Muscle of arm (tissue), 12 donors: Measurements from ENCODE around the gene TSPAN6. TPM values are rescaled to one million over a fixed set of nuclear protein-coding genes. Genes with fewer than 3 reads are reported as not detected.

Experiments
- DNase-seq: peaks from one replicate; pipeline ENCODE4 v3.0.0-alpha.2; 2013
- polyA plus RNA-seq, 12 donors: library from polyadenylated mRNA; unstranded; fragments of 120-200 nt; gene quantifications; one replicate each; pipeline ENCODE4 v1.2.1, GENCODE V29; 2013; ENCODE audit not compliant: insufficient read length in 12 of 12

TSPAN6 gene
- polyA plus RNA-seq, 12 donors = 23.6 to 42.8 (median 32.8) TPM; not detected in 1

DNA sequence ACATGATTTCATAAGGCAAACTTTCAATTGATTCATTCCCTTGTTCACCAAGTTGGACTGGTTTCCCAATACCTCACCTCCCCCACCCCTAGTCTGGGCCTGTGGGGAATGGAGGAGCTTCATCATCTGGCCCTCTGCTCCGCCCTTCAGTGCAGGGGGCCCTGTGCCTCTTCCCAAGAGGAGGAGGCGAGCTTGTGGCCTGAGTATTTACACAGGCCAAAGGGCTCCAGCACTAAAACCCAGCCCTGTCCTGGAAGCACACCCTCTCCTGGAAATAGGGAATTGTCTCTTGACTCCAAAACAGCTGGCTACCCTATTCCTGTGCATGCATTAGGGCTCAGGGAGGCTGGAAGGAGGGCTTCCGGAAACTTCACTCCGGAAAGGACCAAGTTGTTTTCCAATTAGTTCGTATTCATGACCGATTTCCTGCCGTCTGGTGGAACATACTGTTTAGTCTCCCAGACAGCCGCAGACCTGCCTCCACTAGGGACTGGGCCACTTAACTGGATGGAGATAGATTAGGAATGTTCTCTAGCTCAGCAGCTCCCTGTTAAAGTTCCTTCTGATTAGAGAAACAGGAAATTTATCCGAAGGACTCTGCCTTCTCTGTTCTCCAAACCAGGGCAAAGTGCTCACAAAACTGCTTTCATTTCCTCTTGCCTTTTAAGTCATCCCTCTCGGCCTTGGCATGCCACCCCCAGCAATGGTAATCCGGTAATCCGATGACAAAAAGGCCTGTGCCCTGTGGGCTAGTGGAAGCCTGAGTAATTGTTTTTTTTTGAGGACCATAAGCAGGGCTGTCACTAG, 13.1 kb upstream of the TSPAN6 start:
- peak; percentile 71 for DNase-seq

DNA sequence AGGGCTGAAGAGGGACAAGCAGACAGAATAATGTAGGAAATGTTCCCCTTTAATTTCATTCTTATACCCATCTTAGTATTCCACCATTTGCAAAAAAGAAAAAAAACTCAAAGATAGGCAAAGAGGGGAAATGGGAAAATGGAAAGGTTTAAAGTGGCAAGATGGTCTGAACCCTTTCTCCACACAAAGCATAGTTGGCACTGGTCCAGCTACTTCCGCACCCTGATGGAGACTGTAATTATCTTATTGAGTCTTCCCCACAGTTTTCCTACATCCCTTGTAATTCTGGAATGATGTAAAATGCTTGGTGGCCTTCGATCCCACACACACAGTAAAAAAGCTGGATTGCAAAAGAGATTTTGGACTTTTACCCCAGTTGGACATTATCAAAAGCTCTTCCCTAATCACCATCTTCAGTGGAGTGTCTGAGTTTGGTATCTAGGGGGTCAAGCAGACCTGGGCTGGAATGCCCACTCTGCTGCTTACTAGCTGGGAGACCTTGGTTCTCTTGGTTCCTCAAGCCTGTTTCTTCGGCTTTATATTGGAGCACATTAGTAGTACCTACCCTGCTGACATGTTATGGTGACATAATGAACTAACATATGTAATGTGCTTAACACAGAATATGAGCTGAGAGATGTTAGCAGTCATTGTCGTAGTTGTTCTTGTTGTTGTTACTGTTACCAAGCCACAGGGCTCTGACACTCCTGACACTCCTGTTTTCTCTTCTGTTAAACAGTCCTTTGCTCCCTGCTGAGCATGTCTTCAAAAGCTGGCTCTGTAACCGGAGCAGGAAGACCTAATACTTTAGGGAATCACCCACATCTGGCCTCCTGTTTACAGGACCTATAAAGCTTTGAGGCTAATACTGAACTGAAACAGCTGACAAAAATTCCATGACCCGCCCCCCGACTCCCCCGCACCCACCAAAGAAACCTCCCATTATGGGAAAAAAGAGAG, 12.1 kb upstream of the TSPAN6 start:
- DNase-seq = peak; percentile 68

DNA sequence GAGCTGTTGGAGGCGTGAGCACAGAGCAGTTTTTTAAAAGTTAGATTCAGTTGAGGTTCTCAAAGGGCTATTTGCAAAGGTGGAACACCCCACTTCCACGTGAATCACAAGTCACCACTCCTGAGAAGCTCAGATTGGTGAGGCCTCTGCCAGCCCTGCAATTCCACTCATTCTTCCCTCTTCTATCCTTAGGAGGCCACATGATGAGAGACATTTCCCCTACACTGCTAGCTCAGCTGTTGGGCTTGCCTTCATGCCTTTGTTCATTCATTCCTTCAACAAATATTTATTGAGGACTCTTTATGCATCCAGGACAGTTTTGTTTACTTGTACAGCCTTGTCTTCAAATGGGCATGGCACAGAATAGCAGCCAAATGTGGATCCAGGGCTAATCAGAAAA, 11.1 kb upstream of the TSPAN6 start:
- no peak for DNase-seq

DNA sequence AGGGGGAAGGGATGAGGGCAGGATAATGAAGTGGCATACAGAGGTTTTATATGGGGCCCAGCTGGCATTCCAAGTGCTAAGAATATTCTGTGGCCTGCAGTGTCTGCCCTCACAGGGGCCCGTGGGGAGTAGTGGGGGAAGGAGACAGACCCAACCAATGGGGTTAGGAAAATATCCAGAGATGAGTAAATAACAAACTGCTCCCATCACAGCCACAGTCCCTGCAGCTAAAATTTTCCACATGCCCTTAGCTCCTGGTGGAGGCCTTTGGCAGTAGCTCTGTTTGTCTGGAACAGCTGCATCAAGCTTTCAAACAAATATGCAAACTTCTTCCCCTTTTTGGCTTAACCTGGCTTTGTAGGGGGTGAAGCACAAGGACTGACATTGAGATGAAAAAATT, 10.5 kb upstream of the TSPAN6 start:
- no peak for DNase-seq

DNA sequence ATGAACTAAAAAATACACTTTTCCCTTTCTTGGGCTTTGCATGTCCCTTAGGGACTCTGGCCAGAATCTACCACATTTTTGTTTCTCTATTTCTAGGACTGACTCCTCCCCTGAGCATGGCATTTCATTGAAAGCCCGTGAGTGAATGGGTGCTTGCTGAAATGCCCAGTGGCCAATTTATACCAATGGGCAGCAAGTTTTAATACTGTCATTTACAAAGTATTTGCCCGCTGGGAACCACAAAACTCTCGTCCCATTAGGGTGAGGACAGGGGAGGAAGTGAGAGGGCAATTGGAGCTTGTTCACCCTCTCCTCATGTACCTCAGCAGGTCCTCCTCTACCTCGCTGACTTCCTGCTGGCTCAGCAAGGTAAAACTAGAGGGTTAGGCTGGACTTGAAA, 8.5 kb upstream of the TSPAN6 start:
- no peak for DNase-seq

DNA sequence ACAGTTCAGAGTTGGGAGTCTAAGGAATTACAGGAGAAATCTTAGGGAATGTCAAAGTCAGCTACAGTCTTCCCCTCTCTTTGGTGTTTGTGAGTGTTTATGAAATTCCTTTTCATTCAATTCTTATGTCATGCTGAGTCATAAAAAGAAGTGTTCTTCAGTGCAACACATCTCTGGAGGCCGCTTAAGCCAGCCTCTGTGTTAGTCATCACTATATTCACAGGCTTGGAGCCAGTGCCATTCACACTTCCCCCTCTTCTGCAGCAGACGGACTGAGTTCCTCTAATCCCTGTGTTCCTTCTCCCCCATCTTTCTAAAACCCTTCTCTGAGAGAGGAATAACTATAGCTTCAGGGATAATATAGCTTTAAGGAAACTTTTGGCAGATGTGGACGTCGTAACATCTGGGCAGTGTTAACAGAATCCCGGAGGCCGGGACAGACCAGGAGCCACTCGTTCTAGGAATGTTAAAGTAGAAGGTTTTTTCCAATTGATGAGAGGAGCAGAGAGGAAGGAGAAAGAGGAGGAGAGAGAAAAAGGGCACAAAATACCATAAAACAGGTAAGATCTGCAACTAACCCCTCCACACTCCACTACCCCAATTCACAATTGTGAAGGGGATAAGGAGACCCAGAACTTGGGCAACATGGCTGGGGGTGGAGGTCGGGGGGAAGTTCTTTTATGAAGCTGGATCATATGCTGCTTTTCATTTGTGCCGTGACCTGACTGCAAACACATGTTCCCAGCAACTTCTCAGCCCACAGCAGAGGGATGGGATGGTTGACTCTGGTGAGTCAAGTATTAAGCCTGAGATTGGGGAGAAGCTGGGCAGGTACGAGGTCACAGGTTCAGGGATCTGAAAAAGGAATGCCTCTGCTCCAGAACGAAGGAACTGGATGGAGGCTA, 7.6 kb upstream of the TSPAN6 start, which contains the start of gene SRPX2:
SRPX2 (plus strand) TSS at position 244 of the 905 bp plus-strand sequence. CDS start 2,124 bp downstream, outside the sequence.
- peak; percentile 62 for DNase-seq

DNA sequence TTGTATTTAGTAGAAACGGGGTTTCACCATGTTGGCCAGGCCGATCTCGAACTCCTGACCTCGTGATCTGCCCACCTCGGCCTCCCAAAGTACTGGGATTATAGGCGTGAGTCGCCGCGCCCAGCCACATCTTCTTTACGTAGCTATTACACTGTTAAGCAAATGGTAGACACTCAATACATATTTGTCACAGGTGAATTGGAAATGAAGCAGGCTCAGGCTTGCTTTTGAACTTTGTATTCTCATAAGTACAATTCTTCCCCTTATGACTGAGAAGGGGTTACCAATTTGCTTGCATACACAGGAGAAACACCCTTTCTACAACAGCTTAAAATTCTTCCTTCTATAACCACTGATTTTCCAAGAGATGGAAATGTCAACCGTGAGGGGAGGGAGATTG, 6.6 kb upstream of the TSPAN6 start:
- DNase-seq = no peak

DNA sequence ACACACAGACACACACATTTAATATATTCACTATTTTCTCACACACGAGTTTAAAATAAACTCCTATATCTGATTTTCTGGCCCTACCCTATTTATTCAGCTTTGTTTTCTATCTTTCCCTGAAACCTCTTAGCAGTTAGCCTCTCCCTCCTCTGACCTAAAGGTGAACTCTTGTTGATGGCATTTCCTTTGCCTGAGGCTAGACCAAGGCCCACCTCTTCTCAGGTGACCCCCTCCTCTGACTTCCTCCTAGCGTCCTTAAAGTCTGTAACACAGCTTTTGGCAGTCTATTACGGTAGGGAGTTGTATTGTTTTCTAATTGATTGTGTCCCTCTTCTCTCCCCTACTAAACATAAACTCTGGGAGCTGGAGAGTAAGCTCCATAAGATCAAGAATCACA, 5.7 kb upstream of the TSPAN6 start:
- DNase-seq = no peak

DNA sequence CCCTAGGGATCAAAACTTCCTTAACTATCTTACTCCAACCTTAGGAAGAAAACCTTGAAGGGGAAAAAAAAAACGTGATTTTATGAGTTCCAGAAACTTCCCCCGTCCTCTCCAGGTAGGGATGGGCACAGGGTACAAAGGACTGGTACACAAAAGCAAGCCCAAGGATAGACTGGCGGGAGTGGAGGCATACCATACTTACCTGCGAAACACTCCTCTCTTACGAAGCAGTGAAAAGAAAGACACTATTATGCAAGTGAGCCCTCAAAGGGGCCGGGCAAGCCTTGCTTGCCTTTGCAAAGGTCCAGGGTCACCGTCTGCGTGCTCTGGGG, 651 bp downstream of the TSPAN6 start:
- DNase-seq = no peak

DNA sequence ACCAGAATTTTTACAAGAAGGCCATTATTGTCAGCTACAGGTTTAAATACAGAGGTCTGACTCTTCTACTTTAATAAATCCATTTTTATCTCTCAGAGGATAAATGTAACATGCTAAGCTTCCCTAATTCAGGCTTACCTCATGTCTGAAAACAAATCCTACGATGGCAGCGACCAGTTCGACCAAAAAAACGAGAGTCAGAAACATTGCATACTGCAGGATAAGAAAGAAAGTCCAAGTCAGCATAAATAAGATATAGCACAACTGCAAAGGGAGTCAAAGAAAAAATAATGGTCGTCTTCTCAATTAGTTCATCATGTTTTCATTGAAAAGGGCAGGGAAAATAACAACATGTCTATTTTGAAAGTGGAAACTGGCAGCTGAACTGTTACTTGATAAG, 1.6 kb downstream of the TSPAN6 start:
- DNase-seq = no peak

DNA sequence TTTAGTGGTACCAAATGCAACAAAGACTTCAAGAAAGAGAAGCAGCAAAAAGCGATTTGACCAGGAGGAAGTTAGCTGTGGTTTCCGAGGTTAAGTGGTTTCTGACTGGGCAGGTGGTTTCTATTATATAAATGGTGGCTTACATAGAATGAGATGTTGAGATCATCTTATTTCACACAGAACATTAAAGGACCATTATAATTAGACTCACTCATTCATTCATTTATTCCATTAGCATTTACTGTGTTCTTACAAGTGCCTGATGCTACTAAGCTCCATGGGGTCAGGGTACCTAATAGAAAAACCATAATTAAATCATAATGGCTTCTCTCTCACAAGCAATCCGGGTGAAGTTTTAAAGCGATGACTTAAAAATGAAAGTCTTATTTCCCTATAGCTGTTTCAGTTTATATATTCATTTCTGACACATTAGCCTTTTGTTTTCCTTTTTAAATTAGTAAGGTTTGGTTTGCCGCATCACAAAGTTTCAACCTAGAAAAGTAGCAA, 10.6 kb downstream of the TSPAN6 start:
- no peak for DNase-seq

DNA sequence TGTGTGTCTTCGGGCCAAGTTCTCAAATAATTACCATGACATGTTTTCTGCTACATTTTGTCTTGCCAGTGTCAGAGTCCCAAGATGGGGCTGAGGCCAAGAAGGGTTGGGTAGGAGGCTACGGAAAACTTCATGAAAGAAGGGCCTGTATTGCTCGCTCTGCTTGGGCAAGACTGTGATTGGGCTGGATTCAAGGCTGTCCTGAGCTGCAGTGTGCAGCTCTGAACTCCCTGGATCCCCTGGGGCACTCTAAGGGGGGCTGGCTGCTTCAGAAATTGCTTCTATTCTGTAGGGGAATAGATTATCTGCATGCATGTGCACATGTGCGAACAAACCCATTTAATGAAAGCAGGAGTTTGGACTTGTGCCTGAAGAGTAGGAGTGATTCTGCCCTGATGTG, 13.6 kb downstream of the TSPAN6 start:
- DNase-seq = no peak

DNA sequence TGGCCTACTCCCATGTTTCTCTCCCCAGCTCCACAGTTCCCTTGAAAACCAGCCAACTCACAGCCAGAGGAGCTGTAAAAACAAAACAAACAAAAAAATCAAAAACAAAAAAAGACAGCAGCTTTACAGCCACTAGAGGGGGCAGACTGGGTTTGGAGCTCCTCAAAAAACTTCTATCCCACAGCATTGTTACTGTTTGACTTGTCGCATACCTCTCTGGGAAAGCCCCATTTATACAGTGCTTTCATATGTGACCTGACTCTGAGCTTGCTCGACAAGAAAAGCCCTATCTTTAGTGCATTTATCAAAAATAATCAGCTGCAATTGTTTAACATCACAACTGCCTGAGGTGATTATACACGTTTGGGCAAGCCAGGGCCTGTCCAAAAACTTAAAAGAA, 21.6 kb downstream of the TSPAN6 start:
- DNase-seq = peak; percentile 45

DNA sequence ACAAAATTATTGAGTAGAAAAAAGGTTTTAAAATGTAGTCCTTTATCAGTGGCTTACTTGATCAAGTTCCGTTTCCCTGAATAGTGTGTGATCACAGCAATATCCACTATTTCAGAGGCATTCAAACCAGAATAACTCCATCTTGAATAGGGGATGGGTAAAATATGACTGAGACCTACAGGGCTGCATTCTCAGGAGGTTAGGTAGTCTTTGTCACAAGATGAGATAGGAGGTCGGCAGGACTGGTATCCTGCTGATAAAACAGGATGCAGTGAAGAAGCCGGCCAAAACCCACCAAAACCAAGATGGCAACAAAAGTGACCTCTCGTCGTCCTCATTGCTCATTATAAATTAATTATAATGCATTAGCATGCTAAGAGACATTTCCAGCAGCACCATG, 24.7 kb downstream of the TSPAN6 start:
- no peak for DNase-seq

DNA sequence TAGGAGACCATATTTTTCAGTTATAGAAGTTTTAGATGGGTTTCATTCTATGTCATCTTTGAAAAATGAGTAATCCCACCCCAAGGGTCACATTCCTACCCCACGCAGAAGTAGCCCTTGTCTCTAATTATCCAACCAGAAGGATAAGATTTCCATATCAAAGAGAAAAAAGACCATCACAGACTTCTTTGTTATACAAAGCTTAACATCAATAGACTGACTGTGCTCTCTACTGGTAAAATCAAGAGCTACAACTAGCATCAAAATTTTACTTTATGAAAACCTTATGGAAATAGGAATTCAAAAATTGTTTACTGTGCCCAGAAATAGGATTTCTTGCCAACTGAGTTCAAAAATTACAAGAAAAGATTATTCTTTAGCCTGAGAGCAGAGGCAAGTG, 27.0 kb downstream of the TSPAN6 start:
- DNase-seq = no peak

DNA sequence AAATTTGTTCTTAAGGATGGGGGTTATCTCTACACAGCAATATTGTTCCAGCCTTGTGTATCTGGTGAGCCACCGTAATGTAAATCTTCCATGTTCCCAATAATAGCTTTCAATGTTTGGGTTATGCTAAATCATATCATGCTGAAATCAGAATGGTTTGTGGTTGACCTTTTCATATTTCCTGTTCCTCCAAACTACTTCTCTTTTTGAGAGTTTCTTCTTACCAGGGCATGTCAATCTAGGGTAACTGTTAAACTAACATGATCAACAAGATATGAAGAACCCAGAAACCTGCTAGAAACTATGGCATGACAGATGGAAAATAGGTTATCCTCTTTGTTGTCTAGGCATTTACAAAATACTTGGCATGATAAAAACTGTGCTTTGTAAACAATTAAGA, 29.9 kb downstream of the TSPAN6 start:
- DNase-seq = no peak

DNA sequence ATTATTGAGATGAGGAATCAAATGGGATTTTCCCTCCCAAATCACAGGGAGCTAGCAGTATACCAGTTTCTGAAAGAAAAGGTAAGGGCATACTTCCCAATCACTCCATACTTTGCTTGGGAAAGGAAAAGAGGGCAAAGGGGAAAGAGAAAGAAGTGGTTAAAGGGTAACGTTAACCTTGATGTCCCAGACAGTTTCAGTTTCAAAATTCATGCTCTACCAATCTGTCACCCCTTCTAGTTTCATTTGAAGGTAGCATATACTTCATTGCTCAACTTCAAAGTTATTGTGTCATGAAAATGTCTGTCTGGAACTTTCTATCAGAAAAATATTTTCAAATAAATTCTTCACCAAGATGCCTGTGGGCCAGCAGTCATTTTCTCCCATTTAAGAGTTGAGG, 35.8 kb downstream of the TSPAN6 start:
- no peak for DNase-seq

DNA sequence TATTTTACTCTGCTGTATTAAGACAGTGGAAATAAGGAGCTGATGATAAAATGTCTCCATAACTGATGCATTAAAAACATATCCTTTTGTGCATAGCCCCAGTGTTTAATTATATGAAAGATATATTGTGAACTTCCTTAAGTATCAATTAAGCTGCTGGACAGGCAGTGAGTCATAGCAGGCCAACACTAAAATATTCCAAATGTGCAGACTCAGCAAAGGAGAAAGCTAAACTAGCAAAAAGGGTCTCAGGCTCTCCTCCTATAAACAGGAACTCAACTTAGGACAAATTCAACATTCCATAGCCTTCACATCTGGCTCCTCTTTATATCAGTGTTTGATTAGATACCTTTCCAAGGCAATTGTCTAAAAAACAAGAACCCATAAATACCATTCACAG, 36.3 kb downstream of the TSPAN6 start:
- DNase-seq = no peak

DNA sequence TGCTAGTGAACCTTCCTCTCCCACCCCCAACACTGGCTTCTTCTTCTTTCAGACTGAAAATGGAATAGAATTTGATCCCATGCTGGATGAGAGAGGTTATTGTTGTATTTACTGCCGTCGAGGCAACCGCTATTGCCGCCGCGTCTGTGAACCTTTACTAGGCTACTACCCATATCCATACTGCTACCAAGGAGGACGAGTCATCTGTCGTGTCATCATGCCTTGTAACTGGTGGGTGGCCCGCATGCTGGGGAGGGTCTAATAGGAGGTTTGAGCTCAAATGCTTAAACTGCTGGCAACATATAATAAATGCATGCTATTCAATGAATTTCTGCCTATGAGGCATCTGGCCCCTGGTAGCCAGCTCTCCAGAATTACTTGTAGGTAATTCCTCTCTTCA, 37.1 kb downstream of the TSPAN6 start:
- DNase-seq = no peak

DNA sequence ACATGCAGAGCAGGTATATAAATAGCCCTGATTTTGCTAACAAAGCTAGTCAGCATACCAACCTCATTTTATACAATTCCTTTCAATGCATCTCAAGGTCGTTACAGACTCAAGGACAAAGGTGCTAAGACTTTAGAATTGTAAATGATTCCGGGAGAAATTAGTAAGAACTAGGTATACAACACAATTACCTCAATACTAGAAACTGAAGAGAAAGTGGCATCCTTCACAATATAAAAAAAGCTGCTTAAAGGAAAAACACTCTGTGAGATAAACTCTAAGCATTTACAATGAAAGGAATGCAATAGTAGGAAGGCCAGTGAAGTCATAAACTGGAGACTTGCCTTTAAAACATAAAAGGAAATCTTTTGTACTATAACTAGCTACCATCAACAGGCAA, 40.0 kb downstream of the TSPAN6 start:
- no peak for DNase-seq

DNA sequence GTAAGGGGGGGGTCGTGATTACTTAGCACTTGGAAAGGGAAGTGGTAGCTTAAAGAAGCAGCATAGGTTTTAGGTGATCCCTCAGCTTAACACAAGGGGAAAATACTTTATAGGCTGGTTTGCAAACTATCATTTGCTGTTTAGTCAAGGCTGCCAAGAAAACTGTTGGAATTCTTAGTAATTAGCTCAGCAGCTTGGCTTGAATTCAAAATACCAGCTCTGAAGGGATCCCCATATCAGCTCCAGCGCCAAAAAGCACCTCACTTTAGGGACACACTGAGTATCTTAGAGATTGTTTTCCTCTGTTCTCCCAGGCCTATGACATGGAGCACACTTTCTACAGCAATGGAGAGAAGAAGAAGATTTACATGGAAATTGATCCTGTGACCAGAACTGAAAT, 43.0 kb downstream of the TSPAN6 start:
- no peak for DNase-seq

DNA sequence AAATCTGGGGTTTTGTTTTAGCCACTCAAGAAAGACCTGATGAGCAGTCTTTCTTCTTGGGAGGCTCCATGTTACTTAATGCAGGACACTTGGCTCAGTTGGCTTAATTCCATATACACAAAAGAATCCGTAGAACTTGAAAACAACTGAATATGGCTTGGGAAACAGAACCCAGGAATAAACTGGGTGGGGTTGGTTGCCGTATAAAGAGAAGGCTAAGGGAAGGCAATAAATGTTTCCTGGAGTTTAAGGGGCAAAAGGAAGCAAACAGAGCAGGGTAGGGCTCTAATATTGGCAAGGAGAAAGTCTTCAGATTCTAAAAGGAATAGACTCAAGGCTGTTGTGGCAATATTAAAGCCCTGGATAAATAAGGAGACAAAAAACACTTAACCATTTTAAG, 43.5 kb downstream of the TSPAN6 start:
- no peak for DNase-seq
